ENCODE measurements around the gene PGC.

PGC gene

DNA sequence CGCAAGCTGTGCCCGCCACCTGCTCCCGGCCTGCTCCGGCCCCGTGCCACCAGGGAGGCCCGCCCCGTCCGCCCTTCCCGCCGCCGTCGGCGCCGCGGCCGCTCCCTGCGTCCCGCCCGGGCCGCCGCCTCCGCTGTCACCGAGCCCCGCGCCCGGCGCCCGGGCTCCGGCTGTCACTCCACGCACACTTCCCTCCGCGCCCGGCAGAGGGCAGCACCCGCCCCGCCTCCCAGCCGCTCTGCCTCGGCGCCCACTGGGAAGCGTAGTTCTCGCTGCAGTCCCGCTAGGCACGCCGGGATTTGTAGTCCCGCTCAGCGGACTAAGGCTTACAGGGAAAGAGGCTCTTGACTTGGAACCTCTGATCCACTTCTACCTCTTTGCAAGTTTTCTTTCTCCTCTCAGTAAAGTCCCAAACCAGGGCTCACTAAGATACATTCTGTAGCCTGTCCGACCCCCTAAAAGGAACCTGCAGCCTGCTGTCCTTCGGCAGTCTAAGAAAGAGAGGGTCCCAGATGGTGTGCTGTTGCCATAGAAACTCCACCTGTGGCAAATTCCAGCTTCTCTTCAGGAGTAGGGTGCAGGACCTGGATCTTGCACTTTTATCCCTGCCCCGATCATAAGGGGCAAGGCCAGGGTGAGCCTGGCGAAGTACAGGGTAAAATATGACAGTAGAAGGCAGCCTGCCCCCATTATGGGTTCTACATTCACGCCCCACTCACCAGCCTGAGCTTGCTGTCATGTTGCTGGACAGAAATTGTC is 11.6 kb downstream of the PGC start, which contains the start of gene TFEB:
TSS of gene TFEB (minus strand) at position 182 of the 759 bp plus-strand sequence. CDS start 44,395 bp downstream, outside the sequence.
- H3K27ac ChIP-seq, result peak within 1 kb of the TSS; percentile 78

DNA sequence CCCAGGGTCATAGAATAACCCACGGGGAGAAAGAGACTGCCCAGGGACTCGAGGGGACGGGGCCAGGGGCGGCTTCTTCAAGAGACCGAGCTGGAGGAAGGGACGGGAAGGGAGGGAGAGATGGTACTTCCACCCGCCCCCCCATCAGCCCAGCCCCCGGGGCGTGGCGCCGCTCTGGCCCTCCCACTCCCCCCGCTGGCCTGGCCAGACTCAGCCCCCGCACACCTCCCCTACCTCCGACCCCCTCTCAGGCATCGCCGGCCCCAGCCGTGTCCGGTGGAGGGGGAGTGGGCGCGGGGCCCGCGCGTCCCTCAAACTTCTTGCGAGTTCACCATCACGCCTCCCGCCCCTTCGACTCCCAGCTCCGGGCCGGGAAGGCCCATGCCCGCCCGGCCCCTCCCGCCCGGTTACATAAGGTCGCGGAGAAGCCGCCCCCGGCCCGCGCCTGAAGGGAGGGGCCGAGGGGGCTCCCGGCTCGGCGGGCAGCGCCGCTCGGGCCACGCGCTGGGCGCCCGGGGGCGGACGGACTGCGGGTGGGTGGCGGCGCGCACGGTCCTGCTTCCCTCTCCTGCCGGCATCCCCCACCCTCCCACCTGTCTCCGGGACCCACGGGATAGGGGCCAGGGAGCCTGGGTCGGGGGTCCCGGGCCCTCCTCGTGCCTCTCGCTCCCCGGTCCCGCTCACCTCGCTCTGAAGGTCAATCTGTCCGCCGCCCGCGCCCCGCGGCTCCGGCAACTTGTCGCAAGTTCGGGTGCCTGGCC is 12.4 kb downstream of the PGC start:
- peak; percentile 77; the same call in 1 of the 2 replicates for TF ChIP-seq ZFX (IDR thresholded peaks at IDR 0.05)
- TF ChIP-seq, protein P1, sequence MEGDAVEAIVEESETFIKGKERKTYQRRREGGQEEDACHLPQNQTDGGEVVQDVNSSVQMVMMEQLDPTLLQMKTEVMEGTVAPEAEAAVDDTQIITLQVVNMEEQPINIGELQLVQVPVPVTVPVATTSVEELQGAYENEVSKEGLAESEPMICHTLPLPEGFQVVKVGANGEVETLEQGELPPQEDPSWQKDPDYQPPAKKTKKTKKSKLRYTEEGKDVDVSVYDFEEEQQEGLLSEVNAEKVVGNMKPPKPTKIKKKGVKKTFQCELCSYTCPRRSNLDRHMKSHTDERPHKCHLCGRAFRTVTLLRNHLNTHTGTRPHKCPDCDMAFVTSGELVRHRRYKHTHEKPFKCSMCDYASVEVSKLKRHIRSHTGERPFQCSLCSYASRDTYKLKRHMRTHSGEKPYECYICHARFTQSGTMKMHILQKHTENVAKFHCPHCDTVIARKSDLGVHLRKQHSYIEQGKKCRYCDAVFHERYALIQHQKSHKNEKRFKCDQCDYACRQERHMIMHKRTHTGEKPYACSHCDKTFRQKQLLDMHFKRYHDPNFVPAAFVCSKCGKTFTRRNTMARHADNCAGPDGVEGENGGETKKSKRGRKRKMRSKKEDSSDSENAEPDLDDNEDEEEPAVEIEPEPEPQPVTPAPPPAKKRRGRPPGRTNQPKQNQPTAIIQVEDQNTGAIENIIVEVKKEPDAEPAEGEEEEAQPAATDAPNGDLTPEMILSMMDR (conservative IDR thresholded peaks at IDR 0.05), result no peak

More for the DNA sequence above, 11.6 kb downstream of the PGC start, which contains the start of gene TFEB:
- no peak for TF ChIP-seq ZFX (IDR thresholded peaks at IDR 0.05)
- TF ChIP-seq, protein P1 (conservative IDR thresholded peaks at IDR 0.05), result peak; percentile 99

DNA sequence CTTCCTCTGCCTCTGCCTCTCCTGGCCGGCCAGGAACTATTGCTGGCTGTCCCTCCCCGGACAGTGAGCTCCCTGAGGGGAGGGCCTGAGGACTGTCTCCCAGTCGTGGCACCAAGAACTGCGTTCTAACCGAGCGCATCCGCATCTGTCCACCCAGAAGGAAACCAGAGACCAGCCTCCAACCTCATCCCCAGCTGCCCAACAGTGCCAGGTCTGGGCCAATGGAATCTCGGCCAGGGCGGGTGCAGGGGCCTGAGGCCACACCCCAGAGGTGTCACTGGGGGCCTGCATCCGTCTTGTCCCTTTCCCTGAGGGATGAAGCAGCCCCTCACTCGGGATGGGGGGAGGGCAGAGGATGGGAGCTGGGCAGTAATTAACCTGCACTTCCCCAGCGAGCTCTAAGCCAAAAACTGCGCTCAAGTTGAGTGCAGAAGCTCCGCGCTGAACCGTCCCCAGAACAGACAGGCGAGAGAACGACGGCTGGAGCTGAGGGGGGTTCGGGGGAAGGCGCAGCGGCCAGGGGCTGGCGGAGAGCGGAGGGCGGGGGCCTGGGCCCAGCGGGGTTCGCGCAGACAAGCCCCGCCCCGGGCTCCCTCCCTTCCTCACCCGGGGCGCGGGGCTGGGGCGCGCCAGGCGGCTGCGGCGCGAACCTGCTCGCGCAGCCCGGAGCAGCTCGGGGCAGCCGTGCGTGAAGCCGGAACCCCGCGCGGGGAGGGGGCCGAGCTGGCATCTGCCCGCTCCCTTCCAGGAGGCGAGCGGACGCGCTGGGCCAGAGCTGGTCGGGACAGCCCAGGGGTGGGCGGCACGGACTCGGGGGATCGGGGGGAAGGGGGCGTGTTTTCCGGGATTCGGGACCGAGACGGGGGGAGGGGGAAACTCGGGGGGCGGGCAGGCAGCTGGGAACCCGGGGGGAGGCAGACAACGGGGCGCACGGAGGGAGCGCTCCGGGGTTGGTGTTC is 13.2 kb downstream of the PGC start:
- TF ChIP-seq, protein P1 (conservative IDR thresholded peaks at IDR 0.05), result no peak
- TF ChIP-seq ZFX (IDR thresholded peaks at IDR 0.05), result no peak
- peak overlapping the region; percentile 78 for H3K27ac ChIP-seq

More for the DNA sequence above, 12.4 kb downstream of the PGC start:
- peak overlapping the region; percentile 78 for H3K27ac ChIP-seq

DNA sequence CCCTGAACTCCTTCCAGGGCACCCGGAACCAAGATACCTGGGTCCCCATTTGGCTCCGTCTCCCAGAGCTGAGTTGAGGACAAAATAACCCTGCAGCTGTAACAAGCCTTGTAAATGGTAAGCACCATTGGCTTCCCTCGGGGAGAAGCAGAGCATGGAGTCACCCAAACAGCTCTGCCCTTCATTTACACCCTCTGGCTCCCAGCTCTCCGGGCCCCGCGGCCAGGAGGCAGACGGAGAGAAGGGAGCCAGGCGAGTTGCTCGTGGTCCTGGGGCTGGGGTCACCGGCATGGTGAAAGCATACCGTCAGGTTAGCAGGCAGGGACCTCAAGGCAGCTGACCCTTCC is 13.9 kb downstream of the PGC start:
- no peak for TF ChIP-seq ZFX (IDR thresholded peaks at IDR 0.05)
- TF ChIP-seq, protein P1 (conservative IDR thresholded peaks at IDR 0.05), result no peak
- H3K27ac ChIP-seq, result no peak overlapping the region

DNA sequence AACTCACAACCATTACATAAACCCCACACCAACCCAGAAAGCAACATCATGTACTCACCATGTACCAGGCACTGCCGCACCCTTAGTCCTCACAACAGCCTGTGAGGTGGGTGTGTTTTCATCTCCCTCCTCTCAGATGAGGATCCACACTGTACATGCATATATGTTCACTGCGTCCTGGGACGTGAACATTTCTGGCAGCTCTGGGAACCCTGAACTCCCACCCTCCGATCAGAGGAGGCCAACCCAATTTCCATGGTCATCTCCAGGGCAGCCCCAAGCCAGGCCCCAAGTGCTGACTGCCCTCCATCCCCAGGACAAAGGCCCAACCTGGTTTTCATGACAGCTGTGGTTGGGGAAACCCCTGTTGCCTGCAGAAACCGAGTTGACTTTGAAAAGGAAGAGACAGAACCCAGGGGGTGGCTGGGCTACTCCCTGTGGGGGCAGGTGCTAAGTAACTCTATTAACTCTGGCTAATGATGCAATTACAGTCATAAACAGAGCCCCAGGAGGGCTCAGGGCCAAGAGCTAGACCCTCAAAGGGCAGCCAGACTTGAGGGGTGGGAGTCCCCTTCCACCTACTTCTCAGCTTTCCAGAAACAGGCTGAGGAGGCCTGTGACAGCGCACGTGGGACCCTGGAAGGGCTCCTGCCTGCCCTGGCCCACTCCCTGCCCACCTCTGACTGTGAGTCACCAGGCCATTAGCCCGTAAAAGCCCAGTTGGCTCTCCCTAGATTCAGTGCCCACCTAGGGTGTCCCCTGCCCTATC is 14.4 kb downstream of the PGC start:
- TF ChIP-seq, protein P1 (conservative IDR thresholded peaks at IDR 0.05), result no peak
- no peak for TF ChIP-seq ZFX (IDR thresholded peaks at IDR 0.05)
- H3K27ac ChIP-seq, result no peak overlapping the region

DNA sequence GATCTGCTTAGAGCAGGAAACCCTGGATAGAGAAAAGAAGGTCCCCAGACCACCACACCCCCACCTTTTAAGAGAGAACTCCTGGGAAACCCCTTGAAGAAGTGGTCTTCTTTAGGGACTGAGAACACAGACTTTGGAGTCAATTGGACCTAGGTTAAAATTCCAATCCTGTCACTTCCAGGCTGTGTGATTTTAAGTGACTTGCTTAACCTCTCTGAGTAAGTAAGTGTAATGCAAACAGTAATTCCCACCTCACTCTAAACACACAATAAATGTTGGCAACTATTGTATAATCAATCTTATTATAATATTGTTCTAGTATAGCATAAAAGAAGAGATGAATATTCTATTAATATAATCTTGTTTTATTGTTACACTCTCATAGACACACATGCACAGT is 15.0 kb downstream of the PGC start:
- no peak overlapping the region for H3K27ac ChIP-seq
- no peak for TF ChIP-seq ZFX (IDR thresholded peaks at IDR 0.05)
- TF ChIP-seq, protein P1 (conservative IDR thresholded peaks at IDR 0.05), result no peak
